ENCODE measurements around the gene ZYG11B.
"Not testable (repeated sequence)": the region's sequence is repeated elsewhere in the genome, so short reads cannot be mapped to it uniquely, and the experiment has no call there.

Gene ZYG11B

GRCh38 chr1:52726265-52727113 lies at the start of gene ZYG11B:
Gene ZYG11B, plus strand, starts transcription at chr1:52726453. Its CDS starts 201 bp downstream, at chr1:52726654.
- DNase-seq, result peak; percentile 53 to 95 (median 85)

DNA sequence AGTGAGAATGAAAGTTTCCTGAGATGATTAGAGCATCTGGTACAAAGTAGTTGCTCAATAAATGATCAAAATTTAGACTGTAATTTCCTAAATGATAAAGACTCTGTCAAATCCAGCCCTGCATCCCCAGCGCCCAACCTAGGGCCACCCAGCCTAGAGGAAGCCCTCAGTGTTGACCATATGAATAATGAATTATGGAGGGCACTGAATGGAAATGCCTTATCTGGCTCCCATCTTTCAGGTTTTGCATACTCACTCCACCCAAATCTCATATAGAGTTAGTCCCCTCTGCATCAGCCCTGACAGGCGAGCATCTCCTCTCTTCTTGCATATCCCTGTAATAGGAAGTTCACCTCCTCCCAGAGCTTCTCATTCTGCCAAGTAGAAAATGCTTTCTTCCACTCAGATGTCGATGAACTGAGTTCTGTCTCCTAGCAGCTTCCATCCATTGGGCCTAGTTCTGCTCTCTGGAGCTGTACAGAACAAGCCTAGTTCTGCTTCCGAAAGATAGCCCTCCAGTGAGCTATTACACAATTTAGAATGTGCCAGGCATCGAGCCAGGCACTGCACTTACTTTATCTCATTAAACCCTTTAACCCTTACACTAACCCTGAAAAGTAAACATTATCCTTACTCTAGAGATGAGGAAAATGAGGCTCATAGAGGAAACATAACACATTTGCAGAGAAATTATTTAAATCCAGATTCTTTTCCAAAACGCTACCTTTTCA lies 49.0 kb upstream of the ZYG11B start:
- DNase-seq, result no peak

GRCh38 chr1:52679048-52679447 lies 47.2 kb upstream of the ZYG11B start:
- no peak for DNase-seq

GRCh38 chr1:52679498-52679897 lies 46.8 kb upstream of the ZYG11B start:
- DNase-seq, result no peak

GRCh38 chr1:52680353-52680752 lies 45.9 kb upstream of the ZYG11B start:
- no peak for DNase-seq

GRCh38 chr1:52681136-52681535 lies 45.1 kb upstream of the ZYG11B start:
- DNase-seq, result no peak

DNA sequence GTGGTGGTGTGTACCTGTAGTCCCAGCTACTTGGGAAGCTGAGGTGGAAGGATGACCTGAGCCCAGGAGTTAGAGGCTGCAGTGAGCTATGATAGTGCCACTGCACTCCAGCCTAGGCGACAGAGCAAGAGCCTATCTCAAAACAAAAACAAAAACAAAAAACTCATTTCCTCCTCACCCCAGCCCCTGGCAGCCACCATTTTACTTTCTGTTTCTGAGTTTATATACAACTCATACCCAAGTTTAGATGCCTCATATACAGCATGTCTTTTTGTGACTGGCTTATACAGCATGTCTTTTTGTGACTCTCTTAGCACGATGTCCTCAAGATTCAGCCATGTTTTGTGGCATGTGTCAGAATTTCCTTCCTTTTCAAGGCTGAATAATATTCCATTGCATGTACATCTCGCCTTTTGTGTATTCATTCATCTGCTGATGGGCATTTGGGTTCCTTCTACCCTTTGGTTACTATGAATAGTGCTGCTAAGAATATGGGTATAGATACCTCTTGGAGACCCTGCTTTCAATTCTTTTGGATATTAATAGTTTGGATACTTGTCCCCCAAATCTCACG lies 42.8 kb upstream of the ZYG11B start:
- no peak for DNase-seq

DNA sequence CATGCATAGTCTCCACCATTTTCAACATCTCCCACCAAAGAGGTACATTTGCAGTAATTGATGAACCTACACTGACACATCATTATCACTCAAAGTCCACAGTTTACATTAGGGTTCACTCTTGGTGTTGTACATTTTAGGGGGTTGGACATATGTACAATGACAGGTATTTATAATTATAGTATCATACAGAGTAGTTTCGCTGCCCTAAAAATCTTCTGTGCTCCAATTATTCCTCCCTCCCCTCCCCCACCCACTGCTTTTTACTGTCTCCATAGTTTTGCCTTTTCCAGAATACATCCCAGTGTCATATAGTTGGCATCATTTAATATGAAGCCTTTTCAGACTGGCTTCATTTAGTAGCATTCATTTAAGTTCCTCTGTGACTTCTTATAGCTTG lies 41.7 kb upstream of the ZYG11B start:
- DNase-seq, result no peak

- peak in 34 of 51 donors; percentile 6 to 62 (median 32) for DNase-seq
Observed at GRCh38 chr1:52686261-52686751, 39.9 kb upstream of the ZYG11B start.

DNA sequence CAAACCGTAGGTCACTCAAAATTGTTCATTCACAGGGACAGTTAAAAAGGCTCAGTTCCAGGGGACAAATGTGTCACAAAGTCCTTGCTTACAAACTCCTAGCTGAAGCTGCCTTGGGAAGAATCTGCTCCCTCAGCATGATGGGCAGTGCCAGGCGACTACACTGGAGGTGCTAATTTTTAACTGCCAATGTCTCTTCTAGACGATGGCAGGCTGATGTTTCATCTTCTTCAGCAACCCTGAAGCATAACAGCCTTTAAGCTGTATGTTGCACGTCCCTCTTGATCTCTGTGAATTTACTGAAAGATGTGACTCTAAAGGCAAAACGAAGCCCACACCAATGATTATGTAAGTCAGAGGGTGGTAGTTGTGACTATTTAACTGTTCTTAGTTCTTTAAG lies 39.4 kb upstream of the ZYG11B start:
- DNase-seq, result no peak

- DNase-seq, result no peak
Observed at GRCh38 chr1:52691821-52692220, 34.4 kb upstream of the ZYG11B start.

DNA sequence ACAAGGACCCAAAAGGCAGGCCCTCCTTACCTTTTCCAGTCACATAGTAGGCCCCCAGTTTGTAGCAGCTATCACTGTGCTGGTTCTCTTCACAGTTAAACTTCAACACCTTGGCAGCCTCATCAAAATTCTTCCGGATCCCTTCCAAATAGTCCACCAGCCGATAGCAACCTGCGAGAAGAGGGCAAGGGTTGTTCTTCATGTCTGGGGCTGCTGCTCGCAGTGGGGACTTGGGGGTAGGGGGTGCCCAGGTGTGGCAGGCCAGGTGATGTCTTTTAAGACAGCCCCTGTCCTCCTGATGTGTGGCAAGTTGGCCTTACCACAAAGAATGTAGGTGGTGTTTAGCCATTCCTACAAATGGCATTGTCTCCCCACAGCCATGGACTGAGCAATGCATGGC lies 33.6 kb upstream of the ZYG11B start:
- no peak for DNase-seq

- DNase-seq, result not testable (repeated sequence)
Observed at GRCh38 chr1:52693351-52693750, 32.9 kb upstream of the ZYG11B start.

- DNase-seq, result no peak
Observed at GRCh38 chr1:52693843-52694242, 32.4 kb upstream of the ZYG11B start.

DNA sequence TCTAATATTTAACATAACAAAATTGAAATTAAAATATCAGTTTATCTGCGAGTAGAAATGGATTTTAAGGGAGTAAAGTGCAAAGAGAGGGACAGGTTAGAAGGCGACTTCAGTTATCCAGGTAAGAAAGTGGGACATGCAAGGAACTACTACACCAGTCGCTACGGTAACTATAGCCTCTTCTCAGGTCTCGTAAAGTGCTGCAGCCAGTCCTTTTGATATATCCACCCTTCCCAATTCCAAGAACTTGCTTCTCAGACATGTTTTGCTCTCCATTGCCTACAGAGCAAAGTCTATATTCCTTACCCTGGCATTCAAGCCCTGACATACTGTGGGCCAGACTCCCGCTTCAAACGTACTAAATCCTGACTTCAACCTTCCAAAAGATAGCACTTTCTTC lies 30.6 kb upstream of the ZYG11B start:
- DNase-seq, result no peak

DNA sequence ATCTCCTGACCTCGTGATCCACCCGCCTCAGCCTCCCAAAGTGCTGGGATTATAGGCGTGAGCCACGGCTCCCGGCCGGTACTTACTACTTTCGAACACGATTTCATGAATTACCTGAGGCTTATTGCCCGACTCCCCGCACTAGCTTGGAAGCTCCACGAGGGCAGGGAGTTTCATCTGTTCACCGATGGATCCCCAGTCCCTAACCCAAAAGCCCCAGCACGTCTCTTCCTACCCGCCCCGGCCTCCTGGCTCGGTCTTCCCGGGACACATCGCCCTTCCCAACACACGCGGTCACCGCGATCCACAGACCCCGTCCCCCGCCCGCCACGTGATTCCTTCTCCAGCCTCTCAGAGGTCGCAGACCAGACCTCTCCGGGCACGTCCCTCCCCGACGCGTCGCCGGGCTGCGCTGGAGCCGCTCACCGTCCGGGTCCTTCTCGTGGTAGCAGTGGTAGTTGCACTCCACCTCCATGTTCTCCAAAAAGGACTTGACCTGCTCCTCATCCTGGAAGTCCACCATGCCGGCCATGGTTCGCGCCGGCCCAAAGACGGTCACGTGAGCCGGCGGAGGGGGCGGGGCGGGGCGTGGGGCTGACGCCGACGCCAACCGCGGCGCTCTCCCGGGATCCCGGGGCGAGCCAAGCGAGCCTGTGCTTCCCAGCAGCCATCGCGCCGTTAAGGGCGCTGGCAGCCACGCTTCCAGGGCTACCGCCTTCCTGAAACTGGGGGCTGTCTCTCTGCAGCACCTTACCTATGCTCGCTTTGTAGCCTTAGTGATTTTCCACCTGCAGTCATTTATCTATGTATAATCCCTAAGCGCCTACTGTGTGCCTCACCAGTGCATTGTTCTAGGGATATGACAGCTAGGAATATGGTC lies 28.2 kb upstream of the ZYG11B start, which contains the start of gene COA7:
Gene COA7 (minus strand): TSS at position 553 of the 880 bp plus-strand sequence. CDS start 21 bp downstream, at position 532.
- peak; percentile 51 to 93 (median 81) for DNase-seq

DNA sequence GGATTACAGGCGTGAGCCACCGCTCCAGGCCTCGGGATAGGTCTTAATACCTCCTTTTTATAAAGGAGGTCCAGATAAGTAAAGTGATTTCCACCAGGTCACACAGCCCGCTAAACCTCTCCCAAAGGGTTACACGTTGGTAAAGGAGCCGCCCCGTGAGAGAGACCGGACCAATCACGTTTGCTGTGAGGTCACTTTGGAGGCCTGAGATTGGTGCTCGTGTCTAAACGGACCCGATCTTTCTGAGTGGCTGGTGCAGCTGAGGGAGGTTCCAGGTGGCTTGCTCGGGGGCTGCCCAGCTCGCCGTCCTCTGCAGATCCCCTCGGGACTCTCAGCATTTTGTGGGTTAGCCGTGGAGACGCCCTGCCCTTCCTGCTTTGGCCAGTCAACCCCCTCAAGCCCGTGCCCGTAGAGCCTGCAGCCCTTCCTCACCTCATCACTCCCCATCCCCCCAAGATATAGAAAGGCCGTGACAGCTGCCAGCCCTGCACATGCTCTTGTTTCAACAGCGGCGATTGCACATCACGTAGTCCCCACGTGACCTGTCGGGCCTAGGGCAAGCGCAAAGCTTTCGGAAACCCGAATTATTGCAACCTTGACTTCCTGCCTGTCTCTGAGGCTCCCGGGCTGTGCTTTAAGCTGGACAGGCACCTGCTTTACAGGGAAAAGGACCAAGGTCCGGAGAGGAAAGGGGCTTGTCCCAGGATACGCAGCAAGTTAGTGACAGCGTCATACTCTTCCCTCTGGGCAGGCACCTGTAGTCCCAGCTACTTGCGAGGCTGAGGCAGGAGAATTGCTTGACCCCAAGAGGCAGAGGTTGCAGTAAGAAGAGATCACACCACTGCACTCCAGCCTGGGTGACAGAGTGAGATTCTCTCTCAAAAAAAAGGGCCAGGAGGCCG lies 23.1 kb upstream of the ZYG11B start:
- DNase-seq, result peak; percentile 69 to 98 (median 90)

GRCh38 chr1:52706136-52706670 lies 20.1 kb upstream of the ZYG11B start:
- DNase-seq, result no peak

Measured in hypothalamus (tissue), 51 donors.